HepG2 (cell line): ENCODE measurements around the gene AGPAT2. TPM values are rescaled to one million over a fixed set of nuclear protein-coding genes. Genes with fewer than 3 reads are reported as not detected.

Source experiments
- ATF3 ChIP-seq: sonication (generic); formaldehyde crosslinking; IDR thresholded peaks from 2 replicates; pipeline ENCODE4 v1.4.0; 2020; ENCODE audit warnings: missing genetic modification reagents
- ATF7-NPFF ChIP-seq: sonication (generic); formaldehyde crosslinking; IDR thresholded peaks from 2 replicates; pipeline ENCODE4 v1.8.1; 2023; ENCODE audit warnings: mild to moderate bottlenecking, low read depth, missing genetic modification reagents, moderate library complexity
- BCL3 ChIP-seq: sonication (generic); formaldehyde crosslinking; IDR thresholded peaks from 2 replicates; pipeline ENCODE4 v1.5.1; 2020; ENCODE audit warnings: mild to moderate bottlenecking, missing genetic modification reagents, moderate library complexity
- BRD4 ChIP-seq: sonication (generic); formaldehyde crosslinking; IDR thresholded peaks from 2 replicates; pipeline ENCODE4 v1.4.0; 2020; ENCODE audit warnings: missing genetic modification reagents
- CENPX ChIP-seq: sonication (generic); formaldehyde crosslinking; IDR thresholded peaks from 2 replicates; pipeline ENCODE4 v1.9.0; 2021; ENCODE audit warnings: mild to moderate bottlenecking, missing genetic modification reagents, moderate library complexity
- E2F2 ChIP-seq: sonication (generic); formaldehyde crosslinking; IDR thresholded peaks from 2 replicates; pipeline ENCODE4 v1.4.0; 2020; ENCODE audit warnings: missing genetic modification reagents, borderline replicate concordance
- E2F5 ChIP-seq: sonication (generic); formaldehyde crosslinking; conservative IDR thresholded peaks from 2 replicates; pipeline ENCODE4 v1.4.0; 2020; ENCODE audit warnings: missing genetic modification reagents
- EED ChIP-seq: sonication (generic); formaldehyde crosslinking; IDR thresholded peaks from 2 replicates; pipeline ENCODE4 v1.5.0; 2020; ENCODE audit warnings: mild to moderate bottlenecking, missing genetic modification reagents
- HNRNPK ChIP-seq: fragments of 200-400 bp; formaldehyde crosslinking; IDR thresholded peaks from 2 replicates; pipeline ENCODE4 v1.6.1; 2018; ENCODE audit warnings: low read length, low read depth, moderate library complexity, mild to moderate bottlenecking; ENCODE audit not compliant: poor library complexity, severe bottlenecking
- IKZF1 ChIP-seq: fragments of 450-650 bp; IDR thresholded peaks from 2 replicates; pipeline ENCODE4 v1.7.1; 2016
- IRF9 ChIP-seq: sonication (generic); formaldehyde crosslinking; IDR thresholded peaks from 2 replicates; pipeline ENCODE4 v1.8.0; 2022; ENCODE audit warnings: missing genetic modification reagents, mild to moderate bottlenecking, borderline replicate concordance
- KAT2B ChIP-seq: fragments of 150-350 bp; IDR thresholded peaks from 2 replicates; pipeline ENCODE4 v1.6.1; 2014; ENCODE audit warnings: low read depth, low read length, borderline replicate concordance
- NFATC3 ChIP-seq: sonication (generic); formaldehyde crosslinking; IDR thresholded peaks from 2 replicates; pipeline ENCODE4 v1.5.1; 2020; ENCODE audit warnings: mild to moderate bottlenecking, missing genetic modification reagents
- PCBP1 ChIP-seq: fragments of 200-400 bp; formaldehyde crosslinking; IDR thresholded peaks from 2 replicates; pipeline ENCODE4 v1.6.1; 2017; ENCODE audit warnings: mild to moderate bottlenecking, low read depth, low read length, borderline replicate concordance
- SIN3A ChIP-seq: IDR thresholded peaks from 2 replicates; pipeline ENCODE4 v1.6.1; 2011; ENCODE audit warnings: low read depth, mild to moderate bottlenecking, control low read depth, low read length, borderline replicate concordance
- SMARCE1 ChIP-seq: fragments of 450-650 bp; IDR thresholded peaks from 2 replicates; pipeline ENCODE4 v1.6.1; 2017; ENCODE audit warnings: borderline replicate concordance
- ZNF253 ChIP-seq: sonication (generic); formaldehyde crosslinking; IDR thresholded peaks from 2 replicates; pipeline ENCODE4 v1.8.0; 2022; ENCODE audit warnings: mild to moderate bottlenecking, missing genetic modification reagents, borderline replicate concordance
- ZNF256 ChIP-seq: sonication (generic); formaldehyde crosslinking; conservative IDR thresholded peaks from 2 replicates; pipeline ENCODE4 v1.4.0; 2020; ENCODE audit warnings: missing genetic modification reagents
- ZNF260 ChIP-seq: sonication (generic); formaldehyde crosslinking; IDR thresholded peaks from 2 replicates; pipeline ENCODE4 v1.4.0; 2020; ENCODE audit warnings: missing genetic modification reagents, low read depth, mild to moderate bottlenecking, borderline replicate concordance
- ZNF367 ChIP-seq: sonication (generic); formaldehyde crosslinking; IDR thresholded peaks from 2 replicates; pipeline ENCODE4 v1.4.0; 2020; ENCODE audit warnings: missing genetic modification reagents, borderline replicate concordance
- ZNF441 ChIP-seq: sonication (generic); formaldehyde crosslinking; IDR thresholded peaks from 2 replicates; pipeline ENCODE4 v1.7.0; 2021; ENCODE audit warnings: missing genetic modification reagents, borderline replicate concordance
- ZNF546 ChIP-seq: sonication (generic); formaldehyde crosslinking; conservative IDR thresholded peaks from 2 replicates; pipeline ENCODE4 v1.8.1; 2023; ENCODE audit warnings: mild to moderate bottlenecking, missing genetic modification reagents
- ZNF746 ChIP-seq: sonication (generic); formaldehyde crosslinking; IDR thresholded peaks from 2 replicates; pipeline ENCODE4 v1.8.0; 2022; ENCODE audit warnings: mild to moderate bottlenecking, missing genetic modification reagents
- ZNF772 ChIP-seq: sonication (generic); formaldehyde crosslinking; IDR thresholded peaks from 2 replicates; pipeline ENCODE4 v1.5.0; 2020; ENCODE audit warnings: mild to moderate bottlenecking, missing genetic modification reagents
- ZNF777 ChIP-seq: sonication (generic); formaldehyde crosslinking; IDR thresholded peaks from 2 replicates; pipeline ENCODE4 v1.4.0; 2020; ENCODE audit warnings: missing genetic modification reagents
- ZSCAN21 ChIP-seq: sonication (generic); formaldehyde crosslinking; IDR thresholded peaks from 2 replicates; pipeline ENCODE4 v1.8.0; 2022; ENCODE audit warnings: mild to moderate bottlenecking, missing genetic modification reagents, moderate library complexity, borderline replicate concordance
- polyA plus RNA-seq, 8 experiments: library from polyadenylated mRNA; depleted of rRNA in 3 of 8; stranded (reverse) in 7 of 8; unstranded in 1 of 8; fragments of >200 nt; fragmentation: Illumina TruSeq in 4 of 8; extraction: Trizol in 4 of 8; gene quantifications; 2 replicates each; pipeline versions ENCODE4 v1.2.1 to v1.2.3, GENCODE V29; 2011 to 2016; ENCODE audit warnings: low read depth in 4 of 8, missing spikeins in 1 of 8, mixed read lengths in 1 of 8; ENCODE audit not compliant: insufficient read depth in 1 of 8
- total RNA-seq, 5 experiments: library from RNA; depleted of rRNA; stranded (reverse); fragments of >200 nt; fragmentation: Illumina TruSeq; extraction: Trizol; gene quantifications; 2 replicates each; pipeline ENCODE4 v1.2.3, GENCODE V29; 2016; ENCODE audit warnings: low read depth in 1 of 5

AGPAT2 gene
- total and polyA plus RNA-seq, 2 of the 13 experiments (the other 11 are each of a cell fraction or from before 2014, with no cell fraction given): 3.9 to 25.8 TPM

GRCh38 chr9:136674786-136675349, 12.4 kb downstream of the AGPAT2 start (continued):
- TF ChIP-seq ZNF253: no peak
- TF ChIP-seq KAT2B: no peak
- no peak for TF ChIP-seq ZNF777 (CRISPR knock-in tag)
- TF ChIP-seq EED: no peak
- no peak for TF ChIP-seq IRF9 (CRISPR knock-in tag)
- TF ChIP-seq NFATC3: no peak
- TF ChIP-seq ZNF772: 0 out of 2 replicates have a peak, but pooled peaks have one; percentile 24
- TF ChIP-seq HNRNPK: no peak
- no peak for TF ChIP-seq ATF3 (CRISPR knock-in tag)
- no peak for TF ChIP-seq ZNF367 (CRISPR knock-in tag)
- TF ChIP-seq ZSCAN21 (CRISPR knock-in tag): no peak
- TF ChIP-seq CENPX (CRISPR knock-in tag): no peak
- no peak for TF ChIP-seq PCBP1
- TF ChIP-seq BCL3 (CRISPR knock-in tag): no peak
- no peak for TF ChIP-seq ATF7-NPFF (CRISPR knock-in tag)
- TF ChIP-seq E2F2: no peak
- no peak for TF ChIP-seq SIN3A
- TF ChIP-seq ZNF546: no peak
- no peak for TF ChIP-seq ZNF441 (CRISPR knock-in tag)
- TF ChIP-seq E2F5 (CRISPR knock-in tag): no peak
- no peak for TF ChIP-seq IKZF1
- TF ChIP-seq SMARCE1: no peak
- no peak for TF ChIP-seq ZNF256 (CRISPR knock-in tag)
- TF ChIP-seq BRD4 (CRISPR knock-in tag): no peak
- no peak for TF ChIP-seq ZNF260 (CRISPR knock-in tag)
- TF ChIP-seq ZNF746 (CRISPR knock-in tag): no peak
